Activated T-helper 1 cell treated with anti-CD3 and anti-CD28 coated beads, Interleukin-2, amount 50 U/mL, for 16 hours (primary cell): ENCODE measurements around the gene ATP5IF1.

Experiments used
- DNase-seq, 2 donors: peaks; one replicate each; pipeline ENCODE4 v3.0.0-alpha.2; 2020; ENCODE audit warnings: low read depth in 1 of 2, low spot score in 1 of 2

Gene ATP5IF1

DNA sequence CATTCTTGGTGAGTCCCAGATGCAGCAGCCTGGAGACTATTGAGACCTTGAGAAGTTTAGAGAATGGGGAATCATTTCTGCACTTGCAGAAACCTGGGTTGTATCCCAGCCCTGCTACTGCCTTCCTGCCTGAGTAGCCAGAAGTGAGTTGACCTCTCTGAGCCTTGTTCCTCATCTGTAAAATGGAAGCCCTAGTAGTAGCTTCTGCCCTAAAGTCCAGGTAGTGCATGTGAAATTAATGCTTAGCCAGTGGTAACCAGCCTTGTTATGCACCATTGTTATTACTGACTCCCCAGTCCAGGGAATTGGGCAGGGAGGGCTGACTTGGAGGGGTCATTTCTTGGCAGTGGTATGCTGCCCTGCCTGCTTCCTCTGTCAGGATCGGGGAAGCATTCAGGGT lies 29.0 kb downstream of the ATP5IF1 start:
- DNase-seq = no peak

GRCh38 chr1:28265577-28265976 lies 29.7 kb downstream of the ATP5IF1 start:
- DNase-seq = no peak

DNA sequence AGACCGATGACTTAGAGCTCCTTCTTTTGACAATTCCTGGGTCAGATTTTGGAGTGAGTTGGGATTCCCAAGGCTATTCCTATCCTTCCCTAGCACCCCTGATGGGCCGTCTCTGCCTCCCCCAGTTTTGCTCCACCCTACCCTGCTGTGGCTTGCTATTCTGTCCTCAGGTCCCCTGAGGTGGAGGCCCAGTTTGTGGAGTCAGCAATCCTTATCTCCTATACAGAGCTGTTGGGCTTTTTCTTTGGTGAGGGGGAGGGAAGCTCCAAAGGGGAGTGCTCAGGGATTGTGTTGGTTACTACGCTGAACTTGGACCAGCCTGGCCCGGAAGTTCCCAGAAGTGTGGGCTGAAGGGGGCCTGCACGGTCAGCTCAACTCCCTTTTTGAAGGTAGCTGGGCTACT lies 31.0 kb downstream of the ATP5IF1 start:
- no peak for DNase-seq

GRCh38 chr1:28267633-28268032 lies 31.7 kb downstream of the ATP5IF1 start:
- no peak for DNase-seq

DNA sequence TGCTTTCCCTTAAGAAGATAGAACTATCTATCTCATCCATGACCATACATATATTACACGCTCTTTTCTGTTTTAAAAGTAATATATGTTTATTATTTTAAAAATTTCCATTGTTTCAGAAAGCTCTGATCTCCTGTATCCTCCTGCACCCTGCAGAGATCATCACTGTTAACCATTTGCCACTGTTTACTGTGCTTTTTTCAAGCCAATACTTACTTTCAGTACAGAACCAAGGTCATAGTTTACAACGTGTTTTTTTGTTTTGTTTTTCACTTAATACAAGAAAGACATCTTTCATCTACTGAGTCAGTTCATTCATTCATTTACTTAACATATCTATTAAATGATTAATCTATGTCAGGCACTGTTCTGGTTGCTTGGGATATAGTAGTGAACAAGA lies 33.6 kb downstream of the ATP5IF1 start:
- DNase-seq = no peak

DNA sequence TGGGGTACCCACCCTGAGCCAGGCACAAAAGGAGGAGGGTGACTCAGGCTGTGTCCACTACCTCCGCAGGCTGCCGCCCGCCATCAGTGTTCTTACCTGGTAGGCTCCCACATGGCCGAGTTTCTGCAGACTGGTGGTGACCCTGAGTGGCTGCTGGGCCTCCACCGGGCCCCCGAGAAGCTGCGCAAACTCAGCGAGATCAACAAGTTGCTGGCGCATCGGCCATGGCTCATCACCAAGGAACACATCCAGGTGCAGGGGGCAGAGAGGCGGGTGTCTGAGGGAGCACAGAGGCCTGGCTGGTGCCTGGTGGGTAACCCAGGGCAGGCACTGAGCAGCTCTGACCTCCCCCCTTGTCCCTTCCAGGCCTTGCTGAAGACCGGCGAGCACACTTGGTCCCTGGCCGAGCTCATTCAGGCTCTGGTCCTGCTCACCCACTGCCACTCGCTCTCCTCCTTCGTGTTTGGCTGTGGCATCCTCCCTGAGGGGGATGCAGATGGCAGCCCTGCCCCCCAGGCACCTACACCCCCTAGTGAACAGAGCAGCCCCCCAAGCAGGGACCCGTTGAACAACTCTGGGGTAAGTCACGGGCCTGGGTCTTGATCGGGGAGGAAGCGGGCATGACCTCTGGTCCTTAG lies 36.4 kb downstream of the ATP5IF1 start:
- DNase-seq = no peak

GRCh38 chr1:28273216-28273860 lies 37.4 kb downstream of the ATP5IF1 start:
- no peak for DNase-seq

- DNase-seq = no peak
Observed at GRCh38 chr1:28278763-28279162, 42.8 kb downstream of the ATP5IF1 start.

DNA sequence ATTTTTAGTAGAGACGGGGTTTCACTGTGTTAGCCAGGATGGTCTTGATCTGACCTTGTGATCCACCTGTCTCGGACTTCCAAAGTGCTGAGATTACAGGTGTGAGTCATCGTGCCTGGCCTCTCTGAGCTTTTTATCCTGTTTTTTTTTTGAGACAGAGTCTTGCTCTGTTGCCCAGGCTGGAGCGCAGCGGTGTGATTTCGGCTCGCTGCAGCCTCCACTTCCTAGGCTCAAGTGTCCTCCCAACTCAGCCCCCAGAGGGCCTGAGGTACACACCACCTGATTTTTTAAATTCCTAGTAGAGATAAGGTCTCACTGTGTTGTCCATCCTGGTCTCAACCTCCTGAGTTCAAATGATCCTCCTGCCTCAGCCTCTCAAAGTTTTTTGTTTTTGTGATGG lies 43.8 kb downstream of the ATP5IF1 start:
- no peak for DNase-seq

DNA sequence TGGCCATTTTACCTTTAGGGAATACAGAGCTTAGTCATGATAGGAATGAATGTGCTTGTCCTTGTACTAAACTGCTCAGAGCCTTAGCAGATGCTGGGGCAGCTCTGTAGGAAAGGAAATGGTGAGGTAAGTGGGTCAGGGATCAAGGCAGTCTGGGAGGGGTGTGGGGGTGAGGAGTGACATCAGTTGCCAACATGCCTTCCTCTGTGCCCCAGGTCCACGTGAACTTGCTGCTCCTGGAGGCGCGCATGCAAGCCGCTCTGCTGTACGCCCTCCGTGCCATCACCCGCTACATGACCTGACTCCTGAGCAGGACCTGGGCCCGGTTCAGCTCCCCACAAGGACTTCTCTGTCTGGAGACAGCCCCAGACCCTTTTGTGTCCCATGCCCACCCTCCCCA lies 44.6 kb downstream of the ATP5IF1 start:
- DNase-seq = no peak

DNA sequence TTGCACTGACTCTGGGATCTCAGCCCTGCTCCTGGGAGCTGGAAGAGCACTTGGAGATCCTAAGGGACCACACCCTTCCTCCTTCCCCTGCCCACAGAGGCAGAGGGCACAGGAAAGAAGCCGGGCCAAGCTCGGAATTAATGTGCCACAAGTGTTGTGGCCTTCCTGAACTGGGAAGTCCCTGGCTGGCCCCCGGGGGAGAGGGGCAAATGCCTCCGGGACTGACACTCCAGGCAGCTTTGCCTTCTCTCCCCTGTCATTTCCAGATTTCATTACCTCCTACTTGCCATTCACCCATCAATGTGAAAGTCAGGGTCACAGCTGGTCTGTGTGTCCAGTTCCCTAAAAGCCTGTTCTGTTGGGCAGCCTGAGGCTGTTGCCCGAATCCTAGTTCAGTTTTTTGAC lies 45.1 kb downstream of the ATP5IF1 start:
- no peak for DNase-seq

GRCh38 chr1:28281608-28282425 lies 45.9 kb downstream of the ATP5IF1 start:
- DNase-seq = no peak

- no peak for DNase-seq
Observed at GRCh38 chr1:28282426-28283407, 46.8 kb downstream of the ATP5IF1 start.

GRCh38 chr1:28286111-28286510 lies 50.2 kb downstream of the ATP5IF1 start:
- no peak for DNase-seq
